ENCODE results near the gene SLF2.

- TF ChIP-seq, protein P1, sequence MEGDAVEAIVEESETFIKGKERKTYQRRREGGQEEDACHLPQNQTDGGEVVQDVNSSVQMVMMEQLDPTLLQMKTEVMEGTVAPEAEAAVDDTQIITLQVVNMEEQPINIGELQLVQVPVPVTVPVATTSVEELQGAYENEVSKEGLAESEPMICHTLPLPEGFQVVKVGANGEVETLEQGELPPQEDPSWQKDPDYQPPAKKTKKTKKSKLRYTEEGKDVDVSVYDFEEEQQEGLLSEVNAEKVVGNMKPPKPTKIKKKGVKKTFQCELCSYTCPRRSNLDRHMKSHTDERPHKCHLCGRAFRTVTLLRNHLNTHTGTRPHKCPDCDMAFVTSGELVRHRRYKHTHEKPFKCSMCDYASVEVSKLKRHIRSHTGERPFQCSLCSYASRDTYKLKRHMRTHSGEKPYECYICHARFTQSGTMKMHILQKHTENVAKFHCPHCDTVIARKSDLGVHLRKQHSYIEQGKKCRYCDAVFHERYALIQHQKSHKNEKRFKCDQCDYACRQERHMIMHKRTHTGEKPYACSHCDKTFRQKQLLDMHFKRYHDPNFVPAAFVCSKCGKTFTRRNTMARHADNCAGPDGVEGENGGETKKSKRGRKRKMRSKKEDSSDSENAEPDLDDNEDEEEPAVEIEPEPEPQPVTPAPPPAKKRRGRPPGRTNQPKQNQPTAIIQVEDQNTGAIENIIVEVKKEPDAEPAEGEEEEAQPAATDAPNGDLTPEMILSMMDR (IDR thresholded peaks at IDR 0.05; ENCODE audit: low read length), result no peak
- no peak for TF ChIP-seq EZH2 (IDR thresholded peaks at IDR 0.05; ENCODE audit: borderline replicate concordance, low read length)
These were observed 68.5 kb downstream of the SLF2 start for GRCh38 chr10:100981178-100981772.
